Skeletal muscle tissue (tissue), 4 donors: Measurements from ENCODE around the gene MB21D2. TPM values are rescaled to one million over a fixed set of nuclear protein-coding genes. Genes with fewer than 3 reads are reported as not detected.

Experiments
- H3K27ac ChIP-seq: one replicate; pipeline ENCODE4 v1.7.0; 2013; ENCODE audit warnings: mild to moderate bottlenecking, low read depth, low read length, inconsistent platforms
- H3K27me3 ChIP-seq, 3 donors: one replicate each; pipeline ENCODE4 v1.7.0; 2013; ENCODE audit warnings: low read length in 3 of 3; ENCODE audit not compliant: control insufficient read depth in 3 of 3, insufficient read depth in 3 of 3
- H3K36me3 ChIP-seq, 3 donors: one replicate each; pipeline ENCODE4 v1.7.0; 2013; ENCODE audit warnings: low read length in 3 of 3; ENCODE audit not compliant: control insufficient read depth in 3 of 3, insufficient read depth in 3 of 3
- H3K4me1 ChIP-seq, 3 donors: one replicate each; pipeline ENCODE4 v1.7.0; 2013; ENCODE audit warnings: low read length in 3 of 3, mild to moderate bottlenecking in 3 of 3; ENCODE audit not compliant: control insufficient read depth in 3 of 3, insufficient read depth in 3 of 3
- H3K4me3 ChIP-seq, 3 donors: one replicate each; pipeline ENCODE4 v1.7.0; 2013; ENCODE audit warnings: low read length in 3 of 3
- H3K9ac ChIP-seq, 3 donors: one replicate each; pipeline ENCODE4 v1.7.0; 2013; ENCODE audit warnings: low read length in 3 of 3, mild to moderate bottlenecking in 3 of 3, moderate library complexity in 2 of 3, low read depth in 1 of 3
- H3K9me3 ChIP-seq, 3 donors: one replicate each; pipeline ENCODE4 v1.7.0; 2013; ENCODE audit warnings: low read length in 3 of 3; ENCODE audit not compliant: control insufficient read depth in 3 of 3
- total RNA-seq: library from RNA; depleted of rRNA; stranded (reverse); fragments of >200 nt; gene quantifications from one replicate; pipeline ENCODE4 v1.2.3, GENCODE V29; 2014
- donor health status: Osteomylitis.

Gene MB21D2
- total RNA-seq, 1 donor from 2014 or later = 24.0 TPM

DNA sequence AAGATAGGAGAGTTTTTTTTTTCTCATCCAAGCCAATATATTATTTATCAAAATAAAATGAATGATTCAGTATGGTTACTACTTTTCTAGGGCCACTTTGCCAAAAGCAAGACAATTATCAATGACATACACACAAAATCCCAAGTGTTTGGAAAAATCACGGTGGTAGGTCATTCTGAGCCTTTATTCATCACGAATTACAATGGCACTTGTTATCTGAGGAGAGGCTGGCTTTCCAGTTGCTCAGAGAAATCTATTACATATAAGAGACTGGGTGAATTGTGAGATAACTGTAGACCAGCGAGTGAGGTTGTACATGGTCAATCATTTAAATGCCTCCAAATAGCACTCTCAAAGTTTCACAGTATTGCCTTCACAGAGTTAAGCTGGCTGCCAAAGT lies 169.9 kb downstream of the MB21D2 start:
- Histone ChIP-seq H3K9me3 (no peaks in the 10 kb centered on the region), H3K9ac (no peak overlapping the region), H3K27ac (no peak overlapping the region), H3K4me3 (no peak overlapping the region), H3K27me3 (peaks cover 0 to 2% (median 0%) of the 10 kb centered on the region in 3 donors), H3K36me3 (no peaks in the 10 kb centered on the region), H3K4me1 (no peaks in the 10 kb centered on the region)

DNA sequence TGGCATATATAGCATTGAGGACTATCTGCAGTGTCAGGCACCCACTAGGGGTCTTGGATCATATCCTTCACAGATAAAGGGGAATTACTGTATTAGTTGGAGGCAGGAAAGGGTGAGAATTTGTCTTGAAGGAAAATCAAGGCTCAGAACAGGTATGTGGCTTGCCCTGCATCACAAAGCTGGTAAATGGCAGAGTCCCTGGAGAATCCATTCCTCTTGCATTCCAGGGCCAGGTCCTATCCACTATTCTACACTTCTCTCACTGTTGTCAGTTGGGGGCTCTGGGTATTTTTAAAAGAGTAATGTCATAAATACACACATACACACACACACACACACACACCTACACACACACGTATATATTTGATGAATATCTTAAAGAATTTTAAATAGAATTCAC lies 170.5 kb downstream of the MB21D2 start:
- no peaks in the 10 kb centered on the region for H3K36me3 ChIP-seq
- H3K4me1 ChIP-seq = no peaks in the 10 kb centered on the region
- peaks cover 0 to 2% (median 0%) of the 10 kb centered on the region in 3 donors for H3K27me3 ChIP-seq
- H3K9ac ChIP-seq = no peak overlapping the region
- no peaks in the 10 kb centered on the region for H3K9me3 ChIP-seq
- H3K27ac ChIP-seq = no peak overlapping the region
- H3K4me3 ChIP-seq = no peak overlapping the region

Other genes with a start within 250 kb of the MB21D2 start
- gene FGF12, start 190.3 kb downstream of the MB21D2 start, total RNA-seq = 2.1 TPM